HCT116 (cell line): ENCODE measurements around the gene THUMPD3. TPM values are rescaled to one million over a fixed set of nuclear protein-coding genes. Genes with fewer than 3 reads are reported as not detected.

Experiments
- ATAC-seq: fragments of 200-7000 bp; cut with Tn5 transposase; 2 replicates; pipeline ENCODE4 v1.9.1; 2020; ENCODE audit warnings: mild to moderate bottlenecking, moderate library complexity
- BruUV-seq: library from RNA; stranded (reverse); fragments of 400-500 nt; replicated peaks from 2 replicates; lab custom pipeline; 2021; lab: Mats Ljungman, UMichigan
- CTCF ChIA-PET: fragments of 300-600 bp; sonication (Branson Sonifier 250); formaldehyde crosslinking; loops from one replicate; lab custom pipeline; 2021; ENCODE audit warnings: antibody characterized with exemption; lab: Charles Lee
- POLR2A ChIA-PET: fragments of 300-600, 350-600 bp; sonication (Branson Sonifier 250); formaldehyde crosslinking; loops from one replicate; lab custom pipeline; 2021; ENCODE audit warnings: antibody characterized with exemption; lab: Charles Lee
- RAD21 ChIA-PET, 2 experiments: fragments of 300-600 bp; sonication (Branson Sonifier 250); formaldehyde crosslinking; loops; one replicate each; lab custom pipeline; 2023; ENCODE audit warnings: low total read pairs in 2 of 2; ENCODE audit not compliant: uncharacterized antibody in 2 of 2, unreplicated experiment in 2 of 2, low non-redundant PET in 1 of 2; lab: Charles Lee
- DNase-seq: peaks from one replicate; pipeline ENCODE4 v3.0.0-alpha.2; 2010; ENCODE audit warnings: low read depth, low spot score
- H2AFZ ChIP-seq: fragments of 200-600 bp; shearing (Covaris generic), sonication (generic); 2 replicates; pipeline ENCODE4 v1.6.1; 2017; ENCODE audit warnings: low read depth, mixed run types, mixed read lengths, antibody characterized with exemption, low read length; ENCODE audit not compliant: poor library complexity, severe bottlenecking
- H3K27ac ChIP-seq: 2 replicates; pipeline ENCODE4 v1.5.1; 2012; ENCODE audit warnings: low read depth, low read length
- H3K27me3 ChIP-seq: fragments of 200-600 bp; sonication (generic); 2 replicates; pipeline ENCODE4 v1.6.1; 2016; ENCODE audit warnings: mixed run types, low read length, mixed read lengths; ENCODE audit not compliant: insufficient read depth
- H3K36me3 ChIP-seq, 2 experiments: fragments of 200-500 bp in 1 of 2; fragments of 200-600 bp in 1 of 2; sonication (Bioruptor generic) in 1 of 2; sonication (generic) in 1 of 2; 2 replicates each; pipeline versions ENCODE4 v1.5.1 to v1.6.1; 2014 to 2016; ENCODE audit warnings: low read length in 2 of 2, inconsistent platforms in 1 of 2, mixed read lengths in 1 of 2, mixed run types in 1 of 2; ENCODE audit not compliant: insufficient read depth in 2 of 2, control insufficient read depth in 1 of 2
- H3K4me1 ChIP-seq, 2 experiments: fragments of 200-600 bp in 1 of 2; sonication (generic) in 1 of 2; 2 replicates each; pipeline versions ENCODE4 v1.5.1 to v1.6.1; 2012 to 2017; ENCODE audit warnings: low read length in 2 of 2, inconsistent platforms in 1 of 2, mild to moderate bottlenecking in 1 of 2, mixed read lengths in 1 of 2, mixed run types in 1 of 2, moderate library complexity in 1 of 2; ENCODE audit not compliant: insufficient read depth in 2 of 2, control insufficient read depth in 1 of 2
- H3K4me2 ChIP-seq: fragments of 200-600 bp; sonication (generic); 2 replicates; pipeline ENCODE4 v1.6.1; 2017; ENCODE audit warnings: mixed run types, low read length, mixed read lengths
- H3K4me3 ChIP-seq, 2 experiments: fragments of 200-600 bp in 1 of 2; sonication (generic) in 1 of 2; replicated peaks in 1 of 2; 2 replicates each; pipeline ENCODE4 v1.5.1; 2011 to 2016; ENCODE audit warnings: low read length in 2 of 2, control low read depth in 1 of 2, low read depth in 1 of 2, mild to moderate bottlenecking in 1 of 2, mixed read lengths in 1 of 2, mixed run types in 1 of 2
- H3K79me2 ChIP-seq: fragments of 200-600 bp; sonication (generic); 2 replicates; pipeline ENCODE4 v1.6.1; 2017; ENCODE audit warnings: mild to moderate bottlenecking, mixed run types, low read length, moderate library complexity, mixed read lengths; ENCODE audit not compliant: insufficient read depth
- H3K9ac ChIP-seq: fragments of 200-600 bp; sonication (generic); 2 replicates; pipeline ENCODE4 v1.6.1; 2016; ENCODE audit warnings: low read length, mixed read lengths
- H3K9me2 ChIP-seq: fragments of 200-600 bp; sonication (generic), shearing (Covaris generic); 2 replicates; pipeline ENCODE4 v1.6.1; 2017; ENCODE audit warnings: mixed run types, mild to moderate bottlenecking, moderate library complexity; ENCODE audit not compliant: insufficient read depth
- H3K9me3 ChIP-seq, 2 experiments: fragments of 200-500 bp in 1 of 2; fragments of 200-600 bp in 1 of 2; sonication (Bioruptor generic) in 1 of 2; sonication (generic) in 1 of 2; 2 replicates each; pipeline ENCODE4 v1.6.1; 2014 to 2017; ENCODE audit warnings: low read length in 2 of 2, mixed read lengths in 2 of 2, inconsistent platforms in 1 of 2, low read depth in 1 of 2, mild to moderate bottlenecking in 1 of 2, mixed run types in 1 of 2, moderate library complexity in 1 of 2; ENCODE audit not compliant: control insufficient read depth in 1 of 2, insufficient read depth in 1 of 2
- H4K20me1 ChIP-seq: fragments of 200-600 bp; sonication (generic), shearing (Covaris generic); 2 replicates; pipeline ENCODE4 v1.6.1; 2017; ENCODE audit warnings: mixed run types, mild to moderate bottlenecking, moderate library complexity; ENCODE audit not compliant: insufficient read depth
- ATF3 ChIP-seq: IDR thresholded peaks from 2 replicates; pipeline ENCODE4 v1.6.1; 2012
- CTCF ChIP-seq, 3 experiments: fragments of 200-600 bp in 1 of 3; sonication (generic) in 1 of 3; IDR thresholded peaks in 2 of 3; conservative IDR thresholded peaks in 1 of 3; 2 replicates each; pipeline ENCODE4 v1.5.1; 2012 to 2017; ENCODE audit warnings: low read depth in 2 of 3, low read length in 2 of 3, antibody characterized with exemption in 1 of 3, borderline replicate concordance in 1 of 3, control low read depth in 1 of 3, mild to moderate bottlenecking in 1 of 3, mixed read lengths in 1 of 3, mixed run types in 1 of 3, moderate library complexity in 1 of 3; ENCODE audit not compliant: insufficient read depth in 1 of 3
- EGR1 ChIP-seq: IDR thresholded peaks from 2 replicates; pipeline ENCODE4 v1.6.1; 2012; ENCODE audit warnings: low read depth
- ELF1 ChIP-seq: IDR thresholded peaks from 2 replicates; pipeline ENCODE4 v1.6.1; 2012; ENCODE audit warnings: low read depth, borderline replicate concordance
- EZH2 ChIP-seq: fragments of 200-600 bp; sonication (generic); IDR thresholded peaks from 2 replicates; pipeline ENCODE4 v1.6.1; 2017; ENCODE audit warnings: antibody characterized with exemption, mixed run types
- FOSL1 ChIP-seq: IDR thresholded peaks from 2 replicates; pipeline ENCODE4 v1.6.1; 2012; ENCODE audit warnings: low read depth
- JUND ChIP-seq: IDR thresholded peaks from 2 replicates; pipeline ENCODE4 v1.6.1; 2012
- SP1 ChIP-seq: IDR thresholded peaks from 2 replicates; pipeline ENCODE4 v1.6.1; 2012; ENCODE audit warnings: low read depth
- SRF ChIP-seq: IDR thresholded peaks from 2 replicates; pipeline ENCODE4 v1.6.1; 2012; ENCODE audit warnings: low read depth
- TCF7L2 ChIP-seq: IDR thresholded peaks from 2 replicates; pipeline ENCODE4 v1.7.0; 2011; ENCODE audit warnings: borderline replicate concordance, inconsistent platforms; ENCODE audit not compliant: insufficient read depth, insufficient read length; ENCODE audit errors: extremely low read depth
- ZBTB33 ChIP-seq: IDR thresholded peaks from 2 replicates; pipeline ENCODE4 v1.6.1; 2011; ENCODE audit warnings: mild to moderate bottlenecking, low read length, moderate library complexity; ENCODE audit not compliant: insufficient replicate concordance; ENCODE audit errors: extremely low read depth
- intact Hi-C: fragments of 100-400 bp; cut with micrococcal nuclease; formaldehyde crosslinking; loops from 2 replicates; pipeline ENCODE4 v1.10.0; 2022
- total RNA-seq: library from RNA; stranded (reverse); gene quantifications from one replicate; pipeline ENCODE4 v1.2.1, GENCODE V29; 2021; ENCODE audit not compliant: unreplicated experiment

The THUMPD3 gene
- total RNA-seq, 1 experiment from 2014 or later: 79.5 TPM

GRCh38 chr3:9322780-9323179, 40.1 kb upstream of the THUMPD3 start:
- Histone ChIP-seq H3K4me2 (no peak overlapping the region), H3K9ac (no peak overlapping the region), H3K9me3 (peaks cover 0 to 5% of the 10 kb centered on the region in 2 experiments; a peak in 2 of 4 replicates), H3K4me3 (no peak overlapping the region), H3K27me3 (no peaks in the 10 kb centered on the region), H3K9me2 (no peaks in the 10 kb centered on the region), H3K36me3 (no peaks in the 10 kb centered on the region; a peak in 1 of 4 replicates), H3K79me2 (no peaks in the 10 kb centered on the region), H3K27ac (no peak overlapping the region), H3K4me1 (no peaks in the 10 kb centered on the region), H2AFZ (no peak overlapping the region), H4K20me1 (no peaks in the 10 kb centered on the region)
- DNase-seq (no peak), ATAC-seq (no peak)
- ChIA-PET POLR2A (no interaction called here), RAD21 (no interaction called here), CTCF (no interaction called here)
- TF ChIP-seq EZH2 (no peak), ELF1 (no peak), TCF7L2 (no peak), ATF3 (no peak), JUND (no peak), FOSL1 (no peak), CTCF (IDR thresholded peaks at IDR 0.05 in 2 of 3, conservative IDR thresholded peaks at IDR 0.05 in 1 of 3; ENCODE audit: borderline replicate concordance in 1 of 3, insufficient read depth in 1 of 3, low read depth in 2 of 3, low read length in 2 of 3) (no peak), EGR1 (no peak), SP1 (no peak), SRF (no peak), ZBTB33 (no peak)
- BruUV-seq: no TSS peak
- intact Hi-C loops: no loop called here
